Measurements from ENCODE around the gene PRR5. TPM values are rescaled to one million over a fixed set of nuclear protein-coding genes. Genes with fewer than 3 reads are reported as not detected.
"Not testable (repeated sequence)": the region's sequence is repeated elsewhere in the genome, so short reads cannot be mapped to it uniquely, and the experiment has no call there.

PRR5 gene
- total RNA-seq, 2 experiments from 2014 or later = 13.6 TPM

DNA sequence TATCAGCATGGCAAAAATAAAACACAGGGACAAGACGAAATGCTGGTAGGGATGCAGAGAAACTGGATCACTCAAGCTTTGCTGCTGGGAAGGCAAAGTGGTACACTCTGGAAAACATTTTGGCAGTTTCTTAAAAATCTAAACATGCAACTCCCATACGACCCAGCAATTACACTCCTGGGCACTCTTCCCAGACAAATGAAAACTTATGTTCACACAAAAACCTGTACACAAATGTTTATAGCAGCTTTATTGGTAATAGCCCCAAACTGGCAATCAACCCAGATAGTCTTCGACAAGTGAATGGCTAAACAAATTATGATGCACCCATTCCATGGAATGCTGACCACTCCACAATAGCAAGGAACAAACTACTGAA, 35.8 kb upstream of the PRR5 start:
- ATAC-seq (no peak), DNase-seq (no peak)
- H3K27me3 Mint-ChIP-seq = no peaks in the 10 kb centered on the region
- no peak overlapping the region for H3K27ac Mint-ChIP-seq
- ChIA-PET CTCF (interaction anchor here (0.5 to 1.0 kb wide), 2 partner anchors 11 to 19 kb away, joined by 3 read pairs; no protein-coding TSS in a partner anchor), POLR2A (no interaction called here)
- H3K4me1 Mint-ChIP-seq = peaks cover 37% of the 10 kb centered on the region
- no peaks in the 10 kb centered on the region for H3K36me3 Mint-ChIP-seq (ENCODE audit: low read depth)
- intact Hi-C loops (cut with DNase I, micrococcal nuclease) = no loop called here
- no peaks in the 10 kb centered on the region for H3K9me3 Mint-ChIP-seq (ENCODE audit: low read depth)
- no peak overlapping the region for H3K4me3 Mint-ChIP-seq

DNA sequence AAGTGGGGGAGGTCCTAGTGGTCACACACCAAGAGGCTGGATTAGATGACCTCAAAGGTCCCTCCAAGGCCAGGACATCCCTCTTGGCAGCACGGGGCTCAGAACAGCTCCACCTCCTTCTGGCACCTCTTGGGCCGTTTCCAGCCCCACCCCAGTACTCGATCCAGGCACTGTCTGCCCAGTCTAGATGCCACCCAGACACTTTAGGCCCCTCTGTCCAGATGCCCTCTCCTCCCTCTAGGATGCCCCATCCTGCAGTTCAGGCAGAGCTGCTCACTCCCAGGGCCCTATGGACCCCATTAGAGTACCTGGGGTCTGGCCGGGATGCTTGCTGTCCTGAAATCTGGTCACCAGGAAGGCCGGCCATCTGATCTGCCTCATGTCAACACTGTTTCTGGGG, 34.7 kb upstream of the PRR5 start:
- POLR2A ChIA-PET = no interaction called here
- Mint-ChIP-seq H3K4me1 (peaks cover 45% of the 10 kb centered on the region), H3K9me3 (ENCODE audit: low read depth) (no peaks in the 10 kb centered on the region), H3K4me3 (peak overlapping the region; percentile 54), H3K27ac (peak overlapping the region; percentile 62), H3K36me3 (ENCODE audit: low read depth) (no peaks in the 10 kb centered on the region), H3K27me3 (no peaks in the 10 kb centered on the region)
- intact Hi-C loops (cut with DNase I, micrococcal nuclease) = no loop called here
- CTCF ChIA-PET = interaction anchor here (0.7 to 0.9 kb wide), 2 partner anchors 18 to 19 kb away, joined by 4 read pairs; no protein-coding TSS in a partner anchor
- DNase-seq (no peak), ATAC-seq (no peak)

GRCh38 chr22:44667829-44668189, 34.2 kb upstream of the PRR5 start:
- DNase-seq (peak; percentile 77), ATAC-seq (peak; percentile 33)
- intact Hi-C loops (cut with DNase I, micrococcal nuclease) = loop anchor here in 1 of 2 experiments (1.0 kb wide), 2 partner anchors 17 to 34 kb away; partner anchors contain the start of gene PRR5
- ChIA-PET POLR2A (no interaction called here), CTCF (interaction anchor here (0.7 kb wide), 1 partner anchor 20 kb away, joined by 4 read pairs; no protein-coding TSS in a partner anchor)
- peak overlapping the region; percentile 54 for H3K4me3 Mint-ChIP-seq
- H3K9me3 Mint-ChIP-seq (ENCODE audit: low read depth) = no peaks in the 10 kb centered on the region
- H3K36me3 Mint-ChIP-seq (ENCODE audit: low read depth) = no peaks in the 10 kb centered on the region
- H3K4me1 Mint-ChIP-seq = peaks cover 45% of the 10 kb centered on the region
- H3K27ac Mint-ChIP-seq = peak overlapping the region; percentile 62
- H3K27me3 Mint-ChIP-seq = no peaks in the 10 kb centered on the region

- CTCF ChIA-PET = interaction anchor here (0.7 to 3.7 kb wide), 2 partner anchors 16 to 21 kb away, joined by 4 to 19 read pairs; no protein-coding TSS in a partner anchor
- DNase-seq = peak; percentile 52
- Mint-ChIP-seq H3K4me1 (peaks cover 45% of the 10 kb centered on the region), H3K9me3 (ENCODE audit: low read depth) (no peaks in the 10 kb centered on the region), H3K4me3 (peak overlapping the region; percentile 54), H3K27ac (peak overlapping the region; percentile 62), H3K36me3 (ENCODE audit: low read depth) (no peaks in the 10 kb centered on the region), H3K27me3 (no peaks in the 10 kb centered on the region)
- ATAC-seq = peak; percentile 51
- POLR2A ChIA-PET = no interaction called here
- intact Hi-C loops (cut with DNase I, micrococcal nuclease) = loop anchor here in 1 of 2 experiments (1.0 kb wide), 2 partner anchors 17 to 34 kb away; partner anchors contain the start of gene PRR5
Measured at GRCh38 chr22:44668190-44668885, 33.7 kb upstream of the PRR5 start.

DNA sequence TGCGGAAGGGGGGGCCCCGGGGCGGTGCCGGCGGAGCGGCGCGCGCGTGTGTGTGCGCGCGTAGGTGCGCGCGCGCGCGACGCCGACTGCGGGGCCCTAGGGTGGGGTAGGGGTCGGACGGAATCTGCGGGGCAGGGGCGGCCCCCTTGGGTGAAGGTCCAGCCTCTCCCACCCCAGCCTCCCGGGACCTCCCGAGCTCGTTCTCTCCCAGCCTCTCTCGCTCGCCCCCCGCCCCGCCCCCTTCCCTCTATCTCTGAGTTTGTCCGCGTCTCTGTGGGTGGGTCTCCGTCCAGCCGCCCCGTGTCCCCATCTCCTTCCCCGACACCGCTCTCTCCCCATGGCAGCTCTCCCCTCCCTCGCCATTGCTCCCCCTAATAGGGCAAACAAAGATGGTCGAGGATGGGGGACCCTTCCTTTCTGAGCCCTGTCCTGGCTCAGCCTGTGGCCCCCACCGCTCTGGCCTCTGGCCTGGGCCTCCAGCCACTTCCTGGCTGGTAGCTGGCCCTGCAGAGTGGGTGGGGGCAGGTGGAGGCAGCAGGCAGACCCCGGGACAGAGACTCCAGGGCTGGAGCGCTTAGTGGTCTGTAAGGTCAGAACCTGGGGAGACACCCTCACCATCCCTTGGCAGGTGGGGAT, 33.0 kb upstream of the PRR5 start:
- POLR2A ChIA-PET = no interaction called here

GRCh38 chr22:44669561-44669976, 32.4 kb upstream of the PRR5 start:
- H3K36me3 Mint-ChIP-seq (ENCODE audit: low read depth) = no peaks in the 10 kb centered on the region
- ATAC-seq (no peak), DNase-seq (no peak)
- intact Hi-C loops (cut with DNase I, micrococcal nuclease) = no loop called here
- H3K4me3 Mint-ChIP-seq = peak overlapping the region; percentile 67
- CTCF ChIA-PET = interaction anchor here (0.7 to 3.7 kb wide), 3 partner anchors 15 to 473 kb away, joined by 4 to 19 read pairs (median 4); no protein-coding TSS in a partner anchor
- H3K4me1 Mint-ChIP-seq = peaks cover 37% of the 10 kb centered on the region
- H3K27ac Mint-ChIP-seq = no peak overlapping the region
- H3K9me3 Mint-ChIP-seq (ENCODE audit: low read depth) = no peaks in the 10 kb centered on the region
- H3K27me3 Mint-ChIP-seq = no peaks in the 10 kb centered on the region
- POLR2A ChIA-PET = no interaction called here

More for the DNA sequence above, 33.0 kb upstream of the PRR5 start:
- no peaks in the 10 kb centered on the region for H3K36me3 Mint-ChIP-seq (ENCODE audit: low read depth)
- peak overlapping the region; percentile 67 for H3K4me3 Mint-ChIP-seq
- H3K4me1 Mint-ChIP-seq = peaks cover 42% of the 10 kb centered on the region
- intact Hi-C loops (cut with DNase I, micrococcal nuclease) = loop anchor here in 1 of 2 experiments (1.0 kb wide), 2 partner anchors 16 to 33 kb away; partner anchors contain the start of gene PRR5
- CTCF ChIA-PET = interaction anchor here (1.1 to 3.7 kb wide), 2 partner anchors 15 to 36 kb away, joined by 4 to 19 read pairs; no protein-coding TSS in a partner anchor
- DNase-seq (no peak), ATAC-seq (no peak)
- no peak overlapping the region for H3K27ac Mint-ChIP-seq
- H3K27me3 Mint-ChIP-seq = no peaks in the 10 kb centered on the region
- H3K9me3 Mint-ChIP-seq (ENCODE audit: low read depth) = no peaks in the 10 kb centered on the region

DNA sequence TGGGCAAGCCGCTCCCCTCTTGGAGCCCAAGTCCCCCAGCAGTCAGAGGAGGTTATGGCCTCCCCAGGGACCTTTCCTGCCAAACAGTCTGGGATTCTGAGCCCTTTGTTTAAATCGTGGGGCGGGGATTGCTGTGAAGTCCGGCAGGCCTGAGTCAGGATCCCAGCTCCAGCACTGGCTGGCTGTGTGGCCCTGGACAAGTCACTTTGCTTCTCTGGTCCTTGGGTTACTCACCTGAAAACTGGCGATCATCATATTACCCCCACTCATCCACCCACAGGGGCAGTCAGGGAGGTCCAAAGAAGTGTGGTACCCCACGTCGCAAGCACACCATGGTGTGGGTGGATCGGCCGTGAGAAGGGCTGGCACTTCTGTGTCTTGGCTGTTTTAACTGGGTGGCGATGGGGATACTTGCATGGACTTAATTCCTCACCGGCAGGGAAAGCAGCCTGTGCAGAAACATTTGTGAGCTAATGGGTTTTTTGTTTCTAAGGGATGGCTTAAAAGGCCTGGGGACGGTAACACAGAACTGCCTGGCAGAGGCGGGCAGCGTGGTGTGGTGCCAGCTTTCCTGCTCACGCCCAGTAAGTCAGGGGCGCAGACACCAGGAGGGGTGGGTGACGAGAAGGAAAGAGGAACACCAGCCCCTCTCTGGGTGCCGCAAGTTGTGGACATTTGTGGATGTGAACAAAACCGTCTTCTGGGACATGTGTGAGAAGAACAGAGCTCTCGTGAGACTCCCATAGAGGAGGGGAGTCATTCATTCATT, 31.6 kb upstream of the PRR5 start:
- no peak for DNase-seq
- Mint-ChIP-seq H3K36me3 (ENCODE audit: low read depth) (no peaks in the 10 kb centered on the region), H3K27me3 (no peaks in the 10 kb centered on the region), H3K4me3 (peak overlapping the region; percentile 28), H3K9me3 (ENCODE audit: low read depth) (no peaks in the 10 kb centered on the region), H3K27ac (no peak overlapping the region), H3K4me1 (peaks cover 29% of the 10 kb centered on the region)
- ATAC-seq = no peak
- intact Hi-C loops (cut with DNase I, micrococcal nuclease) = no loop called here
- POLR2A ChIA-PET = no interaction called here
- CTCF ChIA-PET = interaction anchor here (0.7 to 3.7 kb wide), 3 partner anchors 14 to 472 kb away, joined by 4 to 19 read pairs (median 4); no protein-coding TSS in a partner anchor

DNA sequence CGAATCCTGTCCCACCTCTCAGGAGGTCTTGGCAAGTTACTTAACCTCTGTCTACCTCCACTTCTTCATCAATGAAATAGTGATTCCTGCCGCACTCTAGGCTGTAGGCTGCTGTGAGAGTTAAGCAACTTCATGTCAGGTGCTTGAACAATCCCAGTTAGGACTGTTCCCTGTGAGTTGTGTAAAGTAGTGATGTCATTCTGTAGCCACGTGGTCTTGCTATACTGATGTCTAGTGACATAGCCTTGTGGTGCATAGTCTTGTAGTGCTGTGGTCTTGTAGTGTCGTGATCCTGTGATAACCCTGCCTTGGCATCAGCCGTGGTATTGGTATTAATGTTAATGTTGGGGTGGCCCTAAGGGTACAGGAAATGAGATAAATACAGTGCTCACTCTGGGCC, 30.3 kb upstream of the PRR5 start:
- Mint-ChIP-seq H3K27ac (no peak overlapping the region), H3K27me3 (no peaks in the 10 kb centered on the region), H3K4me3 (no peak overlapping the region), H3K36me3 (ENCODE audit: low read depth) (no peaks in the 10 kb centered on the region), H3K4me1 (peaks cover 28% of the 10 kb centered on the region), H3K9me3 (ENCODE audit: low read depth) (no peaks in the 10 kb centered on the region)
- no peak for DNase-seq
- CTCF ChIA-PET = interaction anchor here (0.6 to 3.7 kb wide), 2 partner anchors 13 to 44 kb away, joined by 3 to 19 read pairs; no protein-coding TSS in a partner anchor
- peak; percentile 59 for ATAC-seq
- POLR2A ChIA-PET = no interaction called here
- intact Hi-C loops (cut with DNase I, micrococcal nuclease) = no loop called here

DNA sequence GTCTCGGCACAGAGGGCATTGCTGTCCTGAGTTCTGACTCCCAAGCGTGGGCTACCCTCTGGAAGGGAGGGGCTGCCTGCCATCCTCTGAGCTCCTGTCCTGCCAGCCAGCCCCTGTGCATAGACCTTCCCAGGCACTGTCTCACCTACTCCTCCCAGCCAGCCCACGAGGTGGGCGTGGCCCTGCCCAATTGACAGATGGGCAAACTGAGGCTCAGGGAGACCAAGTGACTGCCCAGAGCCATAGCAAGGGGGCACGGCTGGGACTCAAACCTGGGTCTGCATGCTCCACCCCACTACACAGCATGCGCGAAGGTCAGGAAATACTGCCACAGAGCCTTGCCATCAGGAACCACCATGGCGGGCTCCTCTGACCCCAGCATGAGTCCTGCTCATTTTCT, 29.4 kb upstream of the PRR5 start:
- POLR2A ChIA-PET = no interaction called here
- no peaks in the 10 kb centered on the region for H3K27me3 Mint-ChIP-seq
- intact Hi-C loops (cut with DNase I, micrococcal nuclease) = no loop called here
- H3K36me3 Mint-ChIP-seq (ENCODE audit: low read depth) = no peaks in the 10 kb centered on the region
- DNase-seq (no peak), ATAC-seq (no peak)
- H3K9me3 Mint-ChIP-seq (ENCODE audit: low read depth) = no peaks in the 10 kb centered on the region
- no peak overlapping the region for H3K4me3 Mint-ChIP-seq
- CTCF ChIA-PET = no interaction called here
- H3K27ac Mint-ChIP-seq = no peak overlapping the region
- H3K4me1 Mint-ChIP-seq = peaks cover 24% of the 10 kb centered on the region

- CTCF ChIA-PET = interaction anchor here (0.8 kb wide), 1 partner anchor 38 kb away, joined by 3 read pairs; no protein-coding TSS in a partner anchor
- DNase-seq (no peak), ATAC-seq (no peak)
- POLR2A ChIA-PET = no interaction called here
- intact Hi-C loops (cut with DNase I, micrococcal nuclease) = no loop called here
- Mint-ChIP-seq H3K27ac (no peak overlapping the region), H3K36me3 (ENCODE audit: low read depth) (no peaks in the 10 kb centered on the region), H3K9me3 (ENCODE audit: low read depth) (no peaks in the 10 kb centered on the region), H3K27me3 (no peaks in the 10 kb centered on the region), H3K4me1 (peaks cover 19% of the 10 kb centered on the region), H3K4me3 (no peak overlapping the region)
Measured at GRCh38 chr22:44673406-44673805, 28.6 kb upstream of the PRR5 start.

DNA sequence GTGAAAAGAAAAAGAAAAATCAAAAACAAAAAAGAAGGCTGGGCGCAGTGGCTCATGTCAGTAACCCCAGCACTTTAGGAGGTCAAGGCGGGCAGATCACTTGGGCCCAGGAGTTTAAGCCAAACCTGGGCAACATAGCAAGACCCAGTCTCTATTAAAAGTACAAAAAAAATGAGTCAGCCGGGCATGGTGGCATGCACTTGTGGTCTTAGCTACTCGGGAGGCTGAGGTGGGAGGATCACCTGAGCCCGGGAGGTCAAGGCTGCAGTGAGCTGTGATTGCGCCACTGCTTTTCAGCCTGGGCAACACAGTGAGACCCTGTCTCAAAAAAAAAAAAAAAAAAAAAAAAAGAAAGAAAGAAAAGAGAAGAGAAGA, 26.0 kb upstream of the PRR5 start:
- POLR2A ChIA-PET; intact Hi-C loops (cut with DNase I, micrococcal nuclease); H3K4me3 Mint-ChIP-seq; H3K36me3 Mint-ChIP-seq (ENCODE audit: low read depth); H3K27me3 Mint-ChIP-seq; H3K9me3 Mint-ChIP-seq (ENCODE audit: low read depth); ATAC-seq; DNase-seq: not testable (repeated sequence)
- CTCF ChIA-PET = interaction anchor here (1.2 kb wide), 1 partner anchor 60 kb away, joined by 3 read pairs; no protein-coding TSS in a partner anchor
- Mint-ChIP-seq H3K27ac (peak overlapping the region; percentile 13), H3K4me1 (peaks cover 23% of the 10 kb centered on the region)
